ENCODE measurements around the gene C8G.
A peak's percentile ranks its signal among the peaks of the same experiment; 100 is the strongest.

- no peak for TF ChIP-seq TAF1 (IDR thresholded peaks at IDR 0.05; ENCODE audit: low read depth)
- TF ChIP-seq REST (IDR thresholded peaks at IDR 0.05; ENCODE audit: low read depth), result no peak
- TF ChIP-seq RAD21 (IDR thresholded peaks at IDR 0.05; ENCODE audit: low read depth), result peak; percentile 29; the same call in 1 of the 2 replicates
- TF ChIP-seq USF1 (IDR thresholded peaks at IDR 0.05), result no peak
- TF ChIP-seq CEBPB (IDR thresholded peaks at IDR 0.05), result no peak
- no peak for TF ChIP-seq TEAD4 (IDR thresholded peaks at IDR 0.05)
- TF ChIP-seq MAX (IDR thresholded peaks at IDR 0.05), result no peak
- TF ChIP-seq EP300 (IDR thresholded peaks at IDR 0.05; ENCODE audit: borderline replicate concordance), result no peak; the same call in 1 of the 2 replicates
Measured at GRCh38 chr9:136944519-136945332, at the start of gene C8G, which contains the start of gene FBXW5.

Measured in Ishikawa (cell line).